Ishikawa (cell line): ENCODE results near the gene GRID1.
A peak's percentile ranks its signal among the peaks of the same experiment; 100 is the strongest.

Source experiments
- CEBPB ChIP-seq: IDR thresholded peaks from 2 replicates; pipeline ENCODE4 v1.6.1; 2012
- CREB1 ChIP-seq: IDR thresholded peaks from 2 replicates; pipeline ENCODE4 v1.6.1; 2012; ENCODE audit warnings: low read depth
- EGR1 ChIP-seq: IDR thresholded peaks from 2 replicates; pipeline ENCODE4 v1.6.1; 2012
- EP300 ChIP-seq: IDR thresholded peaks from 2 replicates; pipeline ENCODE4 v1.6.1; 2012; ENCODE audit warnings: borderline replicate concordance
- FOXM1 ChIP-seq: IDR thresholded peaks from 2 replicates; pipeline ENCODE4 v1.6.1; 2012; ENCODE audit warnings: low read depth, borderline replicate concordance
- NFIC ChIP-seq: IDR thresholded peaks from 2 replicates; pipeline ENCODE4 v1.6.1; 2012
- RAD21 ChIP-seq: IDR thresholded peaks from 2 replicates; pipeline ENCODE4 v1.6.1; 2012; ENCODE audit warnings: low read depth
- TAF1 ChIP-seq: IDR thresholded peaks from 2 replicates; pipeline ENCODE4 v1.6.1; 2012; ENCODE audit warnings: low read depth, mild to moderate bottlenecking
- TCF12 ChIP-seq: IDR thresholded peaks from 2 replicates; pipeline ENCODE4 v1.6.1; 2012; ENCODE audit warnings: low read depth
- TEAD4 ChIP-seq: IDR thresholded peaks from 2 replicates; pipeline ENCODE4 v1.6.1; 2012
- YY1 ChIP-seq: IDR thresholded peaks from 2 replicates; pipeline ENCODE4 v1.6.1; 2012; ENCODE audit warnings: low read depth
- ZBTB7A ChIP-seq: IDR thresholded peaks from 2 replicates; pipeline ENCODE4 v1.6.1; 2012; ENCODE audit warnings: low read depth
- TF ChIP-seq, protein P1 (sequence below): IDR thresholded peaks from 2 replicates; pipeline ENCODE4 v1.6.1; 2012; ENCODE audit warnings: low read depth, mild to moderate bottlenecking
- TF ChIP-seq, protein P2 (sequence below): IDR thresholded peaks from 2 replicates; pipeline ENCODE4 v1.6.1; 2012
- TF ChIP-seq, protein P3 (sequence below): IDR thresholded peaks from 2 replicates; pipeline ENCODE4 v1.6.1; 2012

Gene GRID1

DNA sequence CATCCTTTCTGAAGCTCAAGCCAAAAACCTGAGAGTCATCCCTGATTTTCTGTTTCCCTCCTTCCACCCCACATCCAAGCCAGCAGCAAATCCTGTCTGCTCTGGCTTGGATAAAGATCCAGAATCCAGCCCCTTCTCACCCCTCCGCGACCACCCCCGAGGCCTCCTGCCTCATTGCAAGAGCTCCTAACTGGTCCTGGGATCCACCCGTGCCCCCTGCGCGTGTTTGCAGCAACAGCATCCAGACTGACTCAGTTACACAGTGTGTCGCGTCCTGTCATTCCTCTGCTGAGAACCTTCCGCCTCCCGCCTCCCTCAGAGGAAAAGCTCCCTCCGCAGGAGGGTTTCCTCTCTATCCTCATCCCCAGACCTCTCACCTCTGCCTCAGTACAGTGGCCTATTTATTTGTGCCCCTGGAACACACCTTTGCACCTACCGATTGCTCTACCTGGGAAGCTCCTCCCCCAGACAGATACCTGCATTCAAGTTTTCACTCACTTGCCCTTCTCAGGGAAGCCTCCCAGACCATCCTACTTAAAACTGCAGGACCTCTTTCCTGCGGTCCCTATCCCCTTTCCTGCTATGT is 21.6 kb upstream of the GRID1 start:
- TF ChIP-seq, protein P1, sequence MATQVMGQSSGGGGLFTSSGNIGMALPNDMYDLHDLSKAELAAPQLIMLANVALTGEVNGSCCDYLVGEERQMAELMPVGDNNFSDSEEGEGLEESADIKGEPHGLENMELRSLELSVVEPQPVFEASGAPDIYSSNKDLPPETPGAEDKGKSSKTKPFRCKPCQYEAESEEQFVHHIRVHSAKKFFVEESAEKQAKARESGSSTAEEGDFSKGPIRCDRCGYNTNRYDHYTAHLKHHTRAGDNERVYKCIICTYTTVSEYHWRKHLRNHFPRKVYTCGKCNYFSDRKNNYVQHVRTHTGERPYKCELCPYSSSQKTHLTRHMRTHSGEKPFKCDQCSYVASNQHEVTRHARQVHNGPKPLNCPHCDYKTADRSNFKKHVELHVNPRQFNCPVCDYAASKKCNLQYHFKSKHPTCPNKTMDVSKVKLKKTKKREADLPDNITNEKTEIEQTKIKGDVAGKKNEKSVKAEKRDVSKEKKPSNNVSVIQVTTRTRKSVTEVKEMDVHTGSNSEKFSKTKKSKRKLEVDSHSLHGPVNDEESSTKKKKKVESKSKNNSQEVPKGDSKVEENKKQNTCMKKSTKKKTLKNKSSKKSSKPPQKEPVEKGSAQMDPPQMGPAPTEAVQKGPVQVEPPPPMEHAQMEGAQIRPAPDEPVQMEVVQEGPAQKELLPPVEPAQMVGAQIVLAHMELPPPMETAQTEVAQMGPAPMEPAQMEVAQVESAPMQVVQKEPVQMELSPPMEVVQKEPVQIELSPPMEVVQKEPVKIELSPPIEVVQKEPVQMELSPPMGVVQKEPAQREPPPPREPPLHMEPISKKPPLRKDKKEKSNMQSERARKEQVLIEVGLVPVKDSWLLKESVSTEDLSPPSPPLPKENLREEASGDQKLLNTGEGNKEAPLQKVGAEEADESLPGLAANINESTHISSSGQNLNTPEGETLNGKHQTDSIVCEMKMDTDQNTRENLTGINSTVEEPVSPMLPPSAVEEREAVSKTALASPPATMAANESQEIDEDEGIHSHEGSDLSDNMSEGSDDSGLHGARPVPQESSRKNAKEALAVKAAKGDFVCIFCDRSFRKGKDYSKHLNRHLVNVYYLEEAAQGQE: no peak
- TF ChIP-seq TAF1: no peak
- TF ChIP-seq, protein P2, sequence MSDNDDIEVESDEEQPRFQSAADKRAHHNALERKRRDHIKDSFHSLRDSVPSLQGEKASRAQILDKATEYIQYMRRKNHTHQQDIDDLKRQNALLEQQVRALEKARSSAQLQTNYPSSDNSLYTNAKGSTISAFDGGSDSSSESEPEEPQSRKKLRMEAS: no peak
- TF ChIP-seq TCF12: no peak
- no peak for TF ChIP-seq EP300
- TF ChIP-seq CEBPB: no peak
- TF ChIP-seq RAD21: no peak
- no peak for TF ChIP-seq EGR1
- no peak for TF ChIP-seq TEAD4
- no peak for TF ChIP-seq ZBTB7A
- TF ChIP-seq, protein P3, sequence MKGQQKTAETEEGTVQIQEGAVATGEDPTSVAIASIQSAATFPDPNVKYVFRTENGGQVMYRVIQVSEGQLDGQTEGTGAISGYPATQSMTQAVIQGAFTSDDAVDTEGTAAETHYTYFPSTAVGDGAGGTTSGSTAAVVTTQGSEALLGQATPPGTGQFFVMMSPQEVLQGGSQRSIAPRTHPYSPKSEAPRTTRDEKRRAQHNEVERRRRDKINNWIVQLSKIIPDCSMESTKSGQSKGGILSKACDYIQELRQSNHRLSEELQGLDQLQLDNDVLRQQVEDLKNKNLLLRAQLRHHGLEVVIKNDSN: no peak
- TF ChIP-seq NFIC: no peak
- no peak for TF ChIP-seq YY1
- TF ChIP-seq CREB1: no peak

DNA sequence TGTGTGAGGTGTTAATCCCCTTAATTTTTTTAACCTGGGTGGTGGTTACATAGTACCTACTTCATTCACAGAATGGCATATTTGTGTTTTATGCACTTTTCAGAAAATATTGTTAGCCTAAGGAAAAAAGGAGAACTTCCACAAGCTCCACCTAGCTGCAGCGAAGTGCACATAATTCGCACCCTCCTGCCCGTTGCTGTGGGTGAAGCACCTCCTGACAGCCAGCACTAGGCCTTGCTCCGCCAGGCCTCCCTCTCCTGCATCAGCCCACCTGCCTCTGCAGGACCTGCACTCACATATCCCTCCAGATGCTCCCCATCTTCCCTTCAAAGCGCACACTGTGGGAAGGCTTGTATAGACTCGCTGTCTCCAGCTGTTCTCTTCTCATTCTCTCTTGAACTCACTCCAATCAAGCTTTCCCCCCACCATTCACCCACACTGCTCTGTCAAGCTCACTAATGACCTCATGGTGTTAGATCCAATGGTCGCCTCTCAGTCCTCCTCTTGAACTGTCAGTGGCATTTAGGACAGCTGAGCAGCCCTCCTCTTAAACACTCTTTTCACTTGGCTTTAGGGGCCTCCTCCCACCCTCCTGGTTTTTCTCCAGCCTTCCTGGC is 20.7 kb upstream of the GRID1 start:
- no peak for TF ChIP-seq CREB1

DNA sequence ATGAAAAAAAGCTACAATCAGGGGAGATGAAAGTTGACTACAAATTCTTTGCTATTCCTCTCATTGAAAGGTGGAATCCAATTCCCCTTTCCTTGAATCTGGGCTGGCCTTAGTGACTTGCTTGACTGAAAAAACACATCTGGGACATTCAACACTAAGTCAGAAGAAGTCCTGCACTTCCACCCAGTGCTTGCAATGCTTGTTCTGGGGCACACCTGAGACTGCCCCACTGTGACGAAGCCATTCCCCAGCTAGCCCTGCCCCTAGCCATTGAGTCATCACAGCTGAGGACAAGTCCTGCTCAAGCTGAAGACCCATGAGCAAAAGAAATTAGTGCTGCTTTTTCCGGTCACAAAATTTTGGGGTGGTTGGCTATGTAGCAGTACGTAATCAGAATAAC is 19.2 kb upstream of the GRID1 start:
- TF ChIP-seq, protein P1: no peak
- no peak for TF ChIP-seq RAD21
- no peak for TF ChIP-seq CREB1
- TF ChIP-seq TAF1: no peak
- TF ChIP-seq TEAD4: no peak
- TF ChIP-seq, protein P2: no peak
- no peak for TF ChIP-seq FOXM1
- no peak for TF ChIP-seq YY1
- TF ChIP-seq, protein P3: no peak
- TF ChIP-seq NFIC: no peak
- TF ChIP-seq CEBPB: no peak
- TF ChIP-seq TCF12: no peak

DNA sequence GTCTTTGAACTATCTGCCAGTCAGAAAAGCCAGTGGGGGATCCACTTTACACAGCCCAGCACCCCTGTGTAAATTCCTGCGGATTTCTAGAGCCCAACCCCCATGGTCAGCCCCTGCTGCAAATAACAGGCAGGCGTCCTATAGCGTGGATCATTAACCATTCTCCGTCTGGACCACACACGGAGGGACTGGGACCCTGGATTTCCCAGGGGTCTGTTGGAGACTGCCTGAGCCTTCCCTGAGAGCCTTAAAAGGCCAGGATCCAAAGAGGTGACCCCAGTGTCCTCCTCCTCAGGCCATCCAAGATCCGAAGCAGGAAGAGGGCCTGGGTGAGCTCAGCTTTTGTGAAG is 11.2 kb upstream of the GRID1 start:
- TF ChIP-seq NFIC (no peak), TCF12 (no peak), TAF1 (no peak), EGR1 (no peak), CEBPB (no peak)

DNA sequence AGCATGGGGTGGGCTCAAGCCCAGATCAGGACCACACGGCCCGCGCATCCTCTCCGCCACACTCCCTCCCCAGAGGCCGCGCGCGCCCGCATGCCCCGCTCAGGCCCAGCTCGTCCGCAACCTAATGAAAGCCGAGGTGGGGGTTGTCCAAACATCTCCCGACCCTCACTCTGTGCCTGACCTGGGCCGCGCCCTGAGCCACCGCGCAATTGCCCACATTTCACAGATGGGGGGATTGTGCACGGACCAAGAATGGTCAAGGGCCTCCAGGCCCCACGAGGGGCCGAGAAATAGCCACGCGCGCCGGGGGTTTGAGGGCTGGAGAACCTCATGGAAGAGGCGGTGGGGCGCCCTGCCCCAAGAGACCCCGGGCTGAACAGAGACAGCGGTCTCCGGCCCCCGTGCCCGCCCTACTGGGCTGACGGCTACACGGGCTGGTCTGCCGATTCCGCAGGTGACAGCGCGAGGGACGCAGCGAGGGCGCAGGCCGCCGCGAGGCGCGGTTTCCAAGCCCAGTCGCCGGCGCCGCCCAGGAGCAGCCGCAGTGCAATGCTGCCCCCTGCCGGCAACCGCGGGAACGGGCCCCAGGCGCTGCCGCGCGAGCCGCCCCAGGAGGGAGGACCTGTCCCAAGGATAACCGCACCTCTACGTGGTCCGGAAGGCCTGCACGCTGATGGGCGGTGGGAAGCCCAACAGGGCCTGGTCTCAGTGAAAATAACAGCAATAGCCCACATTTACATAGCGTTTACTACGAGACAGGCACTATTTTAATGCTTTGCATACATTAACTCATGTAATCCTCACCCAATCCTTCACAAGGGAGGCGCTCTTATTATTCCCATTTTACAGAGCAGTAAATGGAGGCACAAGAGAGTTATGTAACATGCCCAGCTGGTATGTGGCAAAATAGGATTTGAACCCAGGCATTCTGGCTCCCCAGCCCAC is 10.5 kb upstream of the GRID1 start:
- peak; percentile 96 for TF ChIP-seq RAD21
- TF ChIP-seq YY1: no peak
- TF ChIP-seq FOXM1: no peak
- TF ChIP-seq, protein P2: peak; percentile 64; the same call in 1 of the 2 replicates

DNA sequence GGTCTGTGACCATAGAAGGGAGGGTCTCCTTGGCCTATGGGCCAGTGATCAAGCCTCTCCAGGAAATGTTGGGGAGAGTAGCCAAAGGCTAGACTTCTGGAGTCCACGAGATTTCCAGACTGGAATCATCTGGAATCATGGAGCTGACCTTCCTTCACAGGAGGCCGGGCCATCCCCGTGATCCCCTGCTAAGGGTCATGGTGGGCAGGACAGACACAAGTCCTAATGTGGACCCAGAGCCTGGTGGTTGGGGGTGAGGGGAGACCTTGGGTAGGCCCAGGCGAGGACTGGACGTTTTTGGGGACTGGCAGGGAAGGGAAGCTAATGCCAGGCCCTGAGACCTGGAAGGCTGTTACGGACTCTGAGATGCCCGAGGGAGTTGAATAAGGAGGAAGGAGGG is 9.8 kb upstream of the GRID1 start:
- TF ChIP-seq EP300: no peak
- TF ChIP-seq EGR1: no peak
- no peak for TF ChIP-seq TEAD4
- TF ChIP-seq YY1: no peak
- TF ChIP-seq, protein P2: no peak
- TF ChIP-seq CREB1: no peak
- no peak for TF ChIP-seq ZBTB7A
